Kidney (tissue), 14 donors: ENCODE results near the gene IMMT. TPM values are rescaled to one million over a fixed set of nuclear protein-coding genes. Genes with fewer than 3 reads are reported as not detected.

Source experiments
- DNase-seq, 5 donors: peaks; one replicate each; pipeline ENCODE4 v3.0.0-alpha.2; 2013 to 2020
- FAIRE-seq: peaks from 2 replicates; lab custom pipeline; 2012; peaks lifted over from hg19 to GRCh38; lab: Jason Lieb, UNC
- H3K27ac ChIP-seq, 2 donors: one replicate each; pipeline ENCODE4 v1.7.0; 2013; ENCODE audit warnings: low read depth in 2 of 2, low read length in 2 of 2, inconsistent platforms in 1 of 2
- H3K27me3 ChIP-seq: one replicate; pipeline ENCODE4 v1.7.1; 2013; ENCODE audit warnings: low read length, inconsistent platforms; ENCODE audit not compliant: control insufficient read depth, insufficient read depth
- H3K36me3 ChIP-seq, 3 donors: one replicate each; pipeline versions ENCODE4 v1.7.0 to v1.7.1; 2013; ENCODE audit warnings: low read length in 3 of 3, control low read depth in 1 of 3, inconsistent platforms in 1 of 3; ENCODE audit not compliant: insufficient read depth in 3 of 3, control insufficient read depth in 2 of 3
- H3K4me1 ChIP-seq, 3 donors: one replicate each; pipeline versions ENCODE4 v1.7.0 to v1.7.1; 2013; ENCODE audit warnings: low read length in 3 of 3, inconsistent platforms in 1 of 3, low read depth in 1 of 3; ENCODE audit not compliant: control insufficient read depth in 2 of 3, insufficient read depth in 2 of 3
- H3K4me3 ChIP-seq, 3 donors: one replicate each; pipeline versions ENCODE4 v1.7.0 to v1.8.1; 2013; ENCODE audit warnings: low read length in 3 of 3, control low read depth in 1 of 3, inconsistent platforms in 1 of 3
- H3K9ac ChIP-seq, 3 donors: one replicate each; pipeline versions ENCODE4 v1.7.0 to v1.7.1; 2013; ENCODE audit warnings: low read length in 3 of 3, control low read depth in 1 of 3, inconsistent platforms in 1 of 3
- H3K9me3 ChIP-seq, 3 donors: one replicate each; pipeline versions ENCODE4 v1.7.0 to v1.7.1; 2013; ENCODE audit warnings: low read length in 3 of 3, control low read depth in 1 of 3, inconsistent platforms in 1 of 3; ENCODE audit not compliant: control insufficient read depth in 2 of 3, insufficient read depth in 1 of 3
- CTCF ChIP-seq: IDR thresholded peaks from 3 replicates; pipeline ENCODE4 v1.5.1; 2012; ENCODE audit warnings: mild to moderate bottlenecking, moderate library complexity, borderline replicate concordance; ENCODE audit not compliant: insufficient read depth; ENCODE audit errors: extremely low read depth
- intact Hi-C: fragments of 100-400 bp; cut with DNase I; formaldehyde crosslinking; loops from one replicate; pipeline ENCODE4 v1.11.1; 2022
- polyA plus RNA-seq: library from polyadenylated mRNA; stranded (reverse); fragments of 350-450 nt; fragmentation: Illumina TruSeq; extraction: RNeasy Lipid Tissue Mini Kit (QIAGEN cat#74804); gene quantifications from one replicate; pipeline ENCODE4 v1.2.3, GENCODE V29; 2014; ENCODE audit warnings: low read depth, low replicate concordance; ENCODE audit not compliant: insufficient read depth
- total RNA-seq: library from RNA; stranded (reverse); fragmentation: NEBNext Ultra II Directional; extraction: Animal tissue kit (Norgen Biotek cat#: 25700); gene quantifications from one replicate; pipeline ENCODE4 v1.2.1, GENCODE V29; 2021
- donor health status: control.
- donor health status: control.
- donor health status: control.
- donor health status: control.
- donor health status: control.
- donor health status: DM: yes; HTN: yes; CAD: no.
- donor health status: Normal renal cell carcinoma (clear cell type).

IMMT gene
- total and polyA plus RNA-seq, 2 donors from 2014 or later = 74.0 to 113 TPM

- peaks cover 0 to 9% (median 9%) of the 10 kb centered on the region in 3 donors for H3K36me3 ChIP-seq
- FAIRE-seq (no peak), DNase-seq (no peak)
- H3K27me3 ChIP-seq = no peaks in the 10 kb centered on the region
- TF ChIP-seq CTCF = no peak
- H3K4me1 ChIP-seq = no peaks in the 10 kb centered on the region
- H3K27ac ChIP-seq = no peak overlapping the region
- no peaks in the 10 kb centered on the region for H3K9me3 ChIP-seq
- intact Hi-C loops = no loop called here
- H3K9ac ChIP-seq = no peak overlapping the region
- H3K4me3 ChIP-seq = no peak overlapping the region
These were observed 21.6 kb upstream of the IMMT start for GRCh38 chr2:86216575-86217555.

- TF ChIP-seq CTCF = no peak
- intact Hi-C loops = no loop called here
- no peak for FAIRE-seq
- no peak for DNase-seq
- peaks cover 3 to 25% (median 18%) of the 10 kb centered on the region in 3 donors for H3K36me3 ChIP-seq
- H3K9ac ChIP-seq = no peak overlapping the region
- H3K4me1 ChIP-seq = no peaks in the 10 kb centered on the region
- no peak overlapping the region for H3K4me3 ChIP-seq
- H3K9me3 ChIP-seq = no peaks in the 10 kb centered on the region
- H3K27me3 ChIP-seq = no peaks in the 10 kb centered on the region
- H3K27ac ChIP-seq = no peak overlapping the region
These were observed 19.2 kb upstream of the IMMT start for GRCh38 chr2:86214503-86214832.

- H3K4me1 ChIP-seq = no peaks in the 10 kb centered on the region
- no peak overlapping the region for H3K9ac ChIP-seq
- H3K36me3 ChIP-seq = peaks cover 7 to 31% (median 21%) of the 10 kb centered on the region in 3 donors
- no peaks in the 10 kb centered on the region for H3K27me3 ChIP-seq
- no peak overlapping the region for H3K27ac ChIP-seq
- H3K9me3 ChIP-seq = no peaks in the 10 kb centered on the region
- no peak for TF ChIP-seq CTCF
- no peak overlapping the region for H3K4me3 ChIP-seq
- FAIRE-seq (no peak), DNase-seq (no peak)
- intact Hi-C loops = no loop called here
These were observed 18.6 kb upstream of the IMMT start for GRCh38 chr2:86213699-86214502.
